GM23338 (cell line): Measurements from ENCODE around the gene RNU7-1. TPM values are rescaled to one million over a fixed set of nuclear protein-coding genes. Genes with fewer than 3 reads are reported as not detected.

Experiments used
- ATAC-seq: fragments of 200-7000 bp; cut with Tn5 transposase; 3 replicates; pipeline ENCODE4 v1.9.1; 2020
- DNase-seq: peaks from one replicate; pipeline ENCODE4 v3.0.0-alpha.2; 2015; ENCODE audit warnings: low spot score
- H2AFZ ChIP-seq: fragments of 200-600 bp; sonication (generic); 2 replicates; pipeline ENCODE4 v1.8.0; 2016; ENCODE audit warnings: antibody characterized with exemption, mild to moderate bottlenecking, moderate library complexity
- H3F3A ChIP-seq: fragments of 200-600 bp; sonication (generic); replicated peaks from 2 replicates; pipeline ENCODE4 v1.8.0; 2017; ENCODE audit warnings: antibody characterized with exemption, mixed run types, low read depth
- H3K27ac ChIP-seq: fragments of 200-600 bp; sonication (generic); 2 replicates; pipeline ENCODE4 v1.6.1; 2016; ENCODE audit warnings: low read depth
- H3K27me3 ChIP-seq: fragments of 200-600 bp; sonication (generic); 2 replicates; pipeline ENCODE4 v1.8.0; 2016; ENCODE audit warnings: mild to moderate bottlenecking, mixed run types, moderate library complexity; ENCODE audit not compliant: insufficient read depth
- H3K36me3 ChIP-seq: fragments of 200-600 bp; sonication (generic); 2 replicates; pipeline ENCODE4 v1.8.0; 2016; ENCODE audit warnings: mild to moderate bottlenecking; ENCODE audit not compliant: insufficient read depth
- H3K4me1 ChIP-seq: fragments of 200-600 bp; sonication (generic); 2 replicates; pipeline ENCODE4 v1.8.0; 2016; ENCODE audit warnings: mild to moderate bottlenecking, moderate library complexity; ENCODE audit not compliant: insufficient read depth
- H3K4me2 ChIP-seq: fragments of 200-600 bp; sonication (generic); 2 replicates; pipeline ENCODE4 v1.7.1; 2017; ENCODE audit warnings: mixed run types
- H3K4me3 ChIP-seq: fragments of 200-600 bp; sonication (generic); 2 replicates; pipeline ENCODE4 v1.6.1; 2016; ENCODE audit warnings: mixed run types
- H3K79me2 ChIP-seq: fragments of 200-600 bp; sonication (generic); replicated peaks from 2 replicates; pipeline ENCODE4 v1.8.0; 2017; ENCODE audit warnings: mild to moderate bottlenecking; ENCODE audit not compliant: insufficient read depth
- H3K9me2 ChIP-seq: fragments of 200-600 bp; sonication (generic); 2 replicates; pipeline ENCODE4 v1.8.0; 2017; ENCODE audit not compliant: insufficient read depth
- H4K20me1 ChIP-seq: fragments of 200-600 bp; sonication (generic); replicated peaks from 2 replicates; pipeline ENCODE4 v1.8.0; 2017; ENCODE audit warnings: mild to moderate bottlenecking; ENCODE audit not compliant: insufficient read depth
- H3K27ac Mint-ChIP-seq: 2 replicates; pipeline ENCODE4 v1.8.0; 2020; ENCODE audit warnings: inconsistent platforms, mild to moderate bottlenecking, moderate library complexity, mixed read lengths
- H3K27me3 Mint-ChIP-seq: 3 replicates; pipeline ENCODE4 v1.8.0; 2022; ENCODE audit warnings: low read depth, mild to moderate bottlenecking, moderate library complexity, mixed read lengths, inconsistent platforms; ENCODE audit not compliant: insufficient read depth, poor library complexity
- H3K36me3 Mint-ChIP-seq: 3 replicates; pipeline ENCODE4 v1.8.0; 2021; ENCODE audit warnings: low read depth, mild to moderate bottlenecking, inconsistent platforms, moderate library complexity, mixed read lengths
- H3K4me1 Mint-ChIP-seq: 3 replicates; pipeline ENCODE4 v1.8.0; 2020; ENCODE audit warnings: mild to moderate bottlenecking, inconsistent platforms, mixed read lengths
- H3K4me3 Mint-ChIP-seq: 3 replicates; pipeline ENCODE4 v1.8.0; 2021; ENCODE audit warnings: moderate library complexity, mild to moderate bottlenecking, inconsistent platforms, mixed read lengths
- H3K9me3 Mint-ChIP-seq: 3 replicates; pipeline ENCODE4 v1.8.0; 2020; ENCODE audit warnings: moderate library complexity, mild to moderate bottlenecking, inconsistent platforms, mixed read lengths
- CREB1 ChIP-seq: fragments of 250-450 bp; sonication (Bioruptor Pico); IDR thresholded peaks from 2 replicates; pipeline ENCODE4 v1.5.0; 2020; ENCODE audit warnings: low read depth, mild to moderate bottlenecking, moderate library complexity
- ETS1 ChIP-seq: IDR thresholded peaks from 2 replicates; pipeline ENCODE4 v1.6.1; 2016; ENCODE audit warnings: antibody characterized with exemption
- EZH2 ChIP-seq: fragments of 200-600 bp; sonication (generic); IDR thresholded peaks from one replicate; pipeline ENCODE4 v1.8.0; 2017; ENCODE audit warnings: antibody characterized with exemption, mild to moderate bottlenecking, low read depth; ENCODE audit not compliant: unreplicated experiment
- EZH2phosphoT487 ChIP-seq: fragments of 200-600 bp; sonication (generic); IDR thresholded peaks from one replicate; pipeline ENCODE4 v1.8.1; 2018; ENCODE audit warnings: antibody characterized with exemption; ENCODE audit not compliant: unreplicated experiment
- JUNB ChIP-seq: IDR thresholded peaks from one replicate; pipeline ENCODE4 v1.6.1; 2016; ENCODE audit warnings: antibody characterized with exemption; ENCODE audit not compliant: unreplicated experiment
- NANOG ChIP-seq: IDR thresholded peaks from 2 replicates; pipeline ENCODE4 v1.6.1; 2016; ENCODE audit warnings: antibody characterized with exemption, borderline replicate concordance
- POLR2AphosphoS5 ChIP-seq: IDR thresholded peaks from 2 replicates; pipeline ENCODE4 v1.6.1; 2016; ENCODE audit warnings: antibody characterized with exemption, low read depth
- REST ChIP-seq: IDR thresholded peaks from one replicate; pipeline ENCODE4 v1.6.1; 2018; ENCODE audit warnings: antibody characterized with exemption; ENCODE audit not compliant: unreplicated experiment
- STAT1 ChIP-seq: IDR thresholded peaks from one replicate; pipeline ENCODE4 v1.6.1; 2016; ENCODE audit warnings: antibody characterized with exemption; ENCODE audit not compliant: unreplicated experiment
- ZNF114 ChIP-seq: fragments of 250-450 bp; sonication (Bioruptor Pico); IDR thresholded peaks from 2 replicates; pipeline ENCODE4 v1.5.0; 2020; ENCODE audit warnings: mild to moderate bottlenecking, moderate library complexity
- ZNF331 ChIP-seq: fragments of 250-450 bp; sonication (Bioruptor Pico); IDR thresholded peaks from 2 replicates; pipeline ENCODE4 v1.5.0; 2020; ENCODE audit warnings: low read depth, mild to moderate bottlenecking, moderate library complexity
- polyA plus RNA-seq: library from polyadenylated mRNA; unstranded; fragments of >200 nt; fragmentation: Nextera tagmentation; extraction: Ambion mirVana; gene quantifications from 2 replicates; pipeline ENCODE4 v1.2.1, GENCODE V29; 2016
- total RNA-seq: library from RNA; depleted of rRNA; stranded (reverse); fragments of >200 nt; shearing (Covaris generic); gene quantifications from 2 replicates; pipeline ENCODE4 v1.2.3, GENCODE V29; 2014
- TF ChIP-seq, protein P1 (sequence below), 2 experiments: fragments of 200-600 bp in 1 of 2; sonication (generic) in 1 of 2; conservative IDR thresholded peaks; 2 replicates each; pipeline versions ENCODE4 v1.5.1 to v1.6.1; 2016 to 2017; ENCODE audit warnings: antibody characterized with exemption in 2 of 2, low read depth in 2 of 2, mild to moderate bottlenecking in 2 of 2, moderate library complexity in 1 of 2
- TF ChIP-seq, protein P2 (sequence below): fragments of 250-450 bp; sonication (Bioruptor Pico); IDR thresholded peaks from 2 replicates; pipeline ENCODE4 v1.5.0; 2020; ENCODE audit warnings: mild to moderate bottlenecking, moderate library complexity

The RNU7-1 gene
- total and polyA plus RNA-seq, 2 experiments from 2014 or later: not detected

DNA sequence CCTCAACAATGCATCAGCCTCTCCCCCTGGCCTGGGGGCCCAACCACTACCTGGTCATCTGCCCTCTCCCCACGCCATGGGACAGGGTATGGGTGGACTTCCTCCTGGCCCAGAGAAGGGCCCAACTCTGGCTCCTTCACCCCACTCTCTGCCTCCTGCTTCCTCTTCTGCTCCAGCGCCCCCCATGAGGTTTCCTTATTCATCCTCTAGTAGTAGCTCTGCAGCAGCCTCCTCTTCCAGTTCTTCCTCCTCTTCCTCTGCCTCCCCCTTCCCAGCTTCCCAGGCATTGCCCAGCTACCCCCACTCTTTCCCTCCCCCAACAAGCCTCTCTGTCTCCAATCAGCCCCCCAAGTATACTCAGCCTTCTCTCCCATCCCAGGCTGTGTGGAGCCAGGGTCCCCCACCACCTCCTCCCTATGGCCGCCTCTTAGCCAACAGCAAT, 7.4 kb upstream of the RNU7-1 start:
- H3K36me3 Mint-ChIP-seq: peaks cover 71% of the 10 kb centered on the region
- Histone ChIP-seq H4K20me1 (peaks cover 28% of the 10 kb centered on the region), H3K4me2 (no peak overlapping the region; the same call in 1 of the 2 replicates), H3K27me3 (no peaks in the 10 kb centered on the region), H3K4me3 (peak overlapping the region; percentile 89; the same call in 1 of the 2 replicates), H3K4me1 (peaks cover 10% of the 10 kb centered on the region), H3K79me2 (peaks cover 28% of the 10 kb centered on the region), H3K36me3 (peaks cover 17% of the 10 kb centered on the region), H3F3A (peaks cover 44% of the 10 kb centered on the region), H2AFZ (no peak overlapping the region), H3K9me2 (no peaks in the 10 kb centered on the region), H3K27ac (peak overlapping the region; percentile 97)
- H3K4me3 Mint-ChIP-seq: peak overlapping the region; percentile 79
- peaks cover 28% of the 10 kb centered on the region for H3K27me3 Mint-ChIP-seq
- TF ChIP-seq ZNF114 (no peak), CREB1 (CRISPR knock-in tag) (no peak), NANOG (no peak), ZNF331 (no peak), EZH2 (no peak), ETS1 (no peak), JUNB (no peak), REST (no peak), EZH2phosphoT487 (no peak), STAT1 (no peak), POLR2AphosphoS5 (no peak)
- TF ChIP-seq, protein P1, sequence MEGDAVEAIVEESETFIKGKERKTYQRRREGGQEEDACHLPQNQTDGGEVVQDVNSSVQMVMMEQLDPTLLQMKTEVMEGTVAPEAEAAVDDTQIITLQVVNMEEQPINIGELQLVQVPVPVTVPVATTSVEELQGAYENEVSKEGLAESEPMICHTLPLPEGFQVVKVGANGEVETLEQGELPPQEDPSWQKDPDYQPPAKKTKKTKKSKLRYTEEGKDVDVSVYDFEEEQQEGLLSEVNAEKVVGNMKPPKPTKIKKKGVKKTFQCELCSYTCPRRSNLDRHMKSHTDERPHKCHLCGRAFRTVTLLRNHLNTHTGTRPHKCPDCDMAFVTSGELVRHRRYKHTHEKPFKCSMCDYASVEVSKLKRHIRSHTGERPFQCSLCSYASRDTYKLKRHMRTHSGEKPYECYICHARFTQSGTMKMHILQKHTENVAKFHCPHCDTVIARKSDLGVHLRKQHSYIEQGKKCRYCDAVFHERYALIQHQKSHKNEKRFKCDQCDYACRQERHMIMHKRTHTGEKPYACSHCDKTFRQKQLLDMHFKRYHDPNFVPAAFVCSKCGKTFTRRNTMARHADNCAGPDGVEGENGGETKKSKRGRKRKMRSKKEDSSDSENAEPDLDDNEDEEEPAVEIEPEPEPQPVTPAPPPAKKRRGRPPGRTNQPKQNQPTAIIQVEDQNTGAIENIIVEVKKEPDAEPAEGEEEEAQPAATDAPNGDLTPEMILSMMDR (conservative IDR thresholded peaks at IDR 0.05; ENCODE audit: low read depth in 2 of 2): no peak
- TF ChIP-seq, protein P2, sequence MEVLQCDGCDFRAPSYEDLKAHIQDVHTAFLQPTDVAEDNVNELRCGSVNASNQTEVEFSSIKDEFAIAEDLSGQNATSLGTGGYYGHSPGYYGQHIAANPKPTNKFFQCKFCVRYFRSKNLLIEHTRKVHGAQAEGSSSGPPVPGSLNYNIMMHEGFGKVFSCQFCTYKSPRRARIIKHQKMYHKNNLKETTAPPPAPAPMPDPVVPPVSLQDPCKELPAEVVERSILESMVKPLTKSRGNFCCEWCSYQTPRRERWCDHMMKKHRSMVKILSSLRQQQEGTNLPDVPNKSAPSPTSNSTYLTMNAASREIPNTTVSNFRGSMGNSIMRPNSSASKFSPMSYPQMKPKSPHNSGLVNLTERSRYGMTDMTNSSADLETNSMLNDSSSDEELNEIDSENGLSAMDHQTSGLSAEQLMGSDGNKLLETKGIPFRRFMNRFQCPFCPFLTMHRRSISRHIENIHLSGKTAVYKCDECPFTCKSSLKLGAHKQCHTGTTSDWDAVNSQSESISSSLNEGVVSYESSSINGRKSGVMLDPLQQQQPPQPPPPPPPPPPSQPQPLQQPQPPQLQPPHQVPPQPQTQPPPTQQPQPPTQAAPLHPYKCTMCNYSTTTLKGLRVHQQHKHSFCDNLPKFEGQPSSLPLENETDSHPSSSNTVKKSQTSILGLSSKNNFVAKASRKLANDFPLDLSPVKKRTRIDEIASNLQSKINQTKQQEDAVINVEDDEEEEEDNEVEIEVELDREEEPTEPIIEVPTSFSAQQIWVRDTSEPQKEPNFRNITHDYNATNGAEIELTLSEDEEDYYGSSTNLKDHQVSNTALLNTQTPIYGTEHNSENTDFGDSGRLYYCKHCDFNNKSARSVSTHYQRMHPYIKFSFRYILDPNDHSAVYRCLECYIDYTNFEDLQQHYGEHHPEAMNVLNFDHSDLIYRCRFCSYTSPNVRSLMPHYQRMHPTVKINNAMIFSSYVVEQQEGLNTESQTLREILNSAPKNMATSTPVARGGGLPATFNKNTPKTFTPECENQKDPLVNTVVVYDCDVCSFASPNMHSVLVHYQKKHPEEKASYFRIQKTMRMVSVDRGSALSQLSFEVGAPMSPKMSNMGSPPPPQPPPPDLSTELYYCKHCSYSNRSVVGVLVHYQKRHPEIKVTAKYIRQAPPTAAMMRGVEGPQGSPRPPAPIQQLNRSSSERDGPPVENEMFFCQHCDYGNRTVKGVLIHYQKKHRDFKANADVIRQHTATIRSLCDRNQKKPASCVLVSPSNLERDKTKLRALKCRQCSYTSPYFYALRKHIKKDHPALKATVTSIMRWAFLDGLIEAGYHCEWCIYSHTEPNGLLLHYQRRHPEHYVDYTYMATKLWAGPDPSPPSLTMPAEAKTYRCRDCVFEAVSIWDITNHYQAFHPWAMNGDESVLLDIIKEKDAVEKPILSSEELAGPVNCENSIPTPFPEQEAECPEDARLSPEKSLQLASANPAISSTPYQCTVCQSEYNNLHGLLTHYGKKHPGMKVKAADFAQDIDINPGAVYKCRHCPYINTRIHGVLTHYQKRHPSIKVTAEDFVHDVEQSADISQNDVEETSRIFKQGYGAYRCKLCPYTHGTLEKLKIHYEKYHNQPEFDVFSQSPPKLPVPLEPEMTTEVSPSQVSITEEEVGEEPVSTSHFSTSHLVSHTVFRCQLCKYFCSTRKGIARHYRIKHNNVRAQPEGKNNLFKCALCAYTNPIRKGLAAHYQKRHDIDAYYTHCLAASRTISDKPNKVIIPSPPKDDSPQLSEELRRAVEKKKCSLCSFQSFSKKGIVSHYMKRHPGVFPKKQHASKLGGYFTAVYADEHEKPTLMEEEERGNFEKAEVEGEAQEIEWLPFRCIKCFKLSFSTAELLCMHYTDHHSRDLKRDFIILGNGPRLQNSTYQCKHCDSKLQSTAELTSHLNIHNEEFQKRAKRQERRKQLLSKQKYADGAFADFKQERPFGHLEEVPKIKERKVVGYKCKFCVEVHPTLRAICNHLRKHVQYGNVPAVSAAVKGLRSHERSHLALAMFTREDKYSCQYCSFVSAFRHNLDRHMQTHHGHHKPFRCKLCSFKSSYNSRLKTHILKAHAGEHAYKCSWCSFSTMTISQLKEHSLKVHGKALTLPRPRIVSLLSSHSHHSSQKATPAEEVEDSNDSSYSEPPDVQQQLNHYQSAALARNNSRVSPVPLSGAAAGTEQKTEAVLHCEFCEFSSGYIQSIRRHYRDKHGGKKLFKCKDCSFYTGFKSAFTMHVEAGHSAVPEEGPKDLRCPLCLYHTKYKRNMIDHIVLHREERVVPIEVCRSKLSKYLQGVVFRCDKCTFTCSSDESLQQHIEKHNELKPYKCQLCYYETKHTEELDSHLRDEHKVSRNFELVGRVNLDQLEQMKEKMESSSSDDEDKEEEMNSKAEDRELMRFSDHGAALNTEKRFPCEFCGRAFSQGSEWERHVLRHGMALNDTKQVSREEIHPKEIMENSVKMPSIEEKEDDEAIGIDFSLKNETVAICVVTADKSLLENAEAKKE: no peak
- H3K27ac Mint-ChIP-seq: peak overlapping the region; percentile 94
- H3K9me3 Mint-ChIP-seq: peaks cover 3% of the 10 kb centered on the region; the same call in 1 of the 3 replicates
- DNase-seq (no peak), ATAC-seq (no peak)
- peaks cover 42% of the 10 kb centered on the region for H3K4me1 Mint-ChIP-seq
